ENCODE data around the gene XIRP1. TPM values are rescaled to one million over a fixed set of nuclear protein-coding genes. Genes with fewer than 3 reads are reported as not detected.

XIRP1 gene
- total RNA-seq, 2 donors from 2014 or later, result not detected

GRCh38 chr3:39150803-39151631, 41.4 kb downstream of the XIRP1 start:
- H3K4me1 ChIP-seq, result peaks cover 89% of the 10 kb centered on the region
- ATAC-seq, result peak; percentile 12
- intact Hi-C loops (cut with DNase I), result no loop called here

GRCh38 chr3:39150148-39150802, 42.1 kb downstream of the XIRP1 start:
- Histone ChIP-seq H3K4me1 (peaks cover 86% of the 10 kb centered on the region), H3K27ac (peak overlapping the region; percentile 99 to 100 (median 100)), H3K36me3 (replicated peaks in 1 of 2; ENCODE audit: insufficient read depth in 1 of 2, low read depth in 2 of 2) (peaks cover 0 to under 1% of the 10 kb centered on the region in 2 donors), H3K4me3 (no peak overlapping the region), H3K27me3 (no peaks in the 10 kb centered on the region), H3K9me3 (no peaks in the 10 kb centered on the region)
- ATAC-seq, result no peak
- WGBS, 2 donors, result 49 to 62% methylated on average over 5 of the region's 5 CpGs
- DNase-seq, result no peak
- no peak for TF ChIP-seq POLR2A (IDR thresholded peaks at IDR 0.05)
- peak in 2 of 7 experiments; percentile 3 to 16 for TF ChIP-seq CTCF (IDR thresholded peaks at IDR 0.05)
- intact Hi-C loops (cut with DNase I), result no loop called here

More at GRCh38 chr3:39150803-39151631, 41.4 kb downstream of the XIRP1 start:
- WGBS, 2 donors, result 28 to 33% methylated on average over 9 of the region's 9 CpGs
- no peak overlapping the region for H3K4me3 ChIP-seq
- peak overlapping the region; percentile 99 to 100 (median 100) for H3K27ac ChIP-seq
- no peak for TF ChIP-seq CTCF (IDR thresholded peaks at IDR 0.05)
- peak; percentile 29 to 44 (median 33) for TF ChIP-seq POLR2A (IDR thresholded peaks at IDR 0.05)
- DNase-seq, result peak; percentile 86 to 95 (median 92)
- no peaks in the 10 kb centered on the region for H3K36me3 ChIP-seq (replicated peaks in 1 of 2; ENCODE audit: insufficient read depth in 1 of 2, low read depth in 2 of 2)
- H3K27me3 ChIP-seq, result no peaks in the 10 kb centered on the region
- H3K9me3 ChIP-seq, result no peaks in the 10 kb centered on the region

- intact Hi-C loops (cut with DNase I), result loop anchor here (5.0 kb wide), 1 partner anchor 38 kb away; no protein-coding TSS in a partner anchor
- Histone ChIP-seq H3K36me3 (replicated peaks in 1 of 2; ENCODE audit: insufficient read depth in 1 of 2, low read depth in 2 of 2) (peaks cover 5 to 7% of the 10 kb centered on the region in 2 donors), H3K4me1 (peaks cover 80% of the 10 kb centered on the region), H3K9me3 (no peaks in the 10 kb centered on the region), H3K4me3 (no peak overlapping the region), H3K27me3 (no peaks in the 10 kb centered on the region), H3K27ac (peak overlapping the region in 3 of 4 donors; percentile 99 to 100 (median 100))
- no peak for ATAC-seq
- no peak for DNase-seq
- no peak for TF ChIP-seq POLR2A (IDR thresholded peaks at IDR 0.05)
- no peak for TF ChIP-seq CTCF (IDR thresholded peaks at IDR 0.05)
- WGBS, 2 donors, result 59 to 61% methylated on average over 3 of the region's 3 CpGs
These were observed 42.8 kb downstream of the XIRP1 start for GRCh38 chr3:39149498-39150147.

GRCh38 chr3:39149059-39149455, 43.3 kb downstream of the XIRP1 start:
- peaks cover 79% of the 10 kb centered on the region for H3K4me1 ChIP-seq
- H3K9me3 ChIP-seq, result no peaks in the 10 kb centered on the region
- peak overlapping the region in 3 of 4 donors; percentile 99 to 100 (median 100) for H3K27ac ChIP-seq
- 46 to 50% methylated on average over 4 of the region's 4 CpGs for WGBS, 2 donors
- no peaks in the 10 kb centered on the region for H3K27me3 ChIP-seq
- intact Hi-C loops (cut with DNase I), result loop anchor here (5.0 kb wide), 1 partner anchor 38 kb away; no protein-coding TSS in a partner anchor
- TF ChIP-seq POLR2A (IDR thresholded peaks at IDR 0.05), result no peak
- no peak for TF ChIP-seq CTCF (IDR thresholded peaks at IDR 0.05)
- ATAC-seq (no peak), DNase-seq (no peak)
- H3K36me3 ChIP-seq (replicated peaks in 1 of 2; ENCODE audit: insufficient read depth in 1 of 2, low read depth in 2 of 2), result peaks cover 6 to 10% of the 10 kb centered on the region in 2 donors
- H3K4me3 ChIP-seq, result no peak overlapping the region
